Superior temporal gyrus (tissue), 1 donor: ENCODE data around the gene SPON1.
A peak's percentile ranks its signal among the peaks of the same experiment; 100 is the strongest.
"Not testable (repeated sequence)": the region's sequence is repeated elsewhere in the genome, so short reads cannot be mapped to it uniquely, and the experiment has no call there.

Source experiments
- DNase-seq: peaks from one replicate; pipeline ENCODE4 v3.0.0-alpha.2; 2016; ENCODE audit errors: extremely low spot score

The SPON1 gene

GRCh38 chr11:13962562-13963168, at the start of gene SPON1:
SPON1 (plus strand) TSS chr11:13962723; CDS start chr11:13962905, 182 bp downstream.
- DNase-seq = no peak

GRCh38 chr11:13917264-13917663, 45.3 kb upstream of the SPON1 start:
- DNase-seq = no peak

GRCh38 chr11:13917904-13918303, 44.6 kb upstream of the SPON1 start:
- DNase-seq = no peak

- DNase-seq = no peak
Observed at GRCh38 chr11:13920756-13921155, 41.8 kb upstream of the SPON1 start.

GRCh38 chr11:13921545-13921944, 41.0 kb upstream of the SPON1 start:
- no peak for DNase-seq

- DNase-seq = no peak
Observed at GRCh38 chr11:13923182-13923581, 39.3 kb upstream of the SPON1 start.

- DNase-seq = no peak
Observed at GRCh38 chr11:13923716-13924650, 38.5 kb upstream of the SPON1 start.

GRCh38 chr11:13924801-13925327, 37.7 kb upstream of the SPON1 start:
- DNase-seq = no peak

GRCh38 chr11:13926366-13926765, 36.2 kb upstream of the SPON1 start:
- DNase-seq = not testable (repeated sequence)

GRCh38 chr11:13926981-13927380, 35.5 kb upstream of the SPON1 start:
- no peak for DNase-seq

GRCh38 chr11:13927481-13927880, 35.0 kb upstream of the SPON1 start:
- DNase-seq = peak; percentile 22

- no peak for DNase-seq
Observed at GRCh38 chr11:13928566-13929251, 33.8 kb upstream of the SPON1 start.

- DNase-seq = peak; percentile 34
Observed at GRCh38 chr11:13929395-13929891, 33.1 kb upstream of the SPON1 start.

GRCh38 chr11:13931356-13931755, 31.2 kb upstream of the SPON1 start:
- no peak for DNase-seq

- not testable (repeated sequence) for DNase-seq
Observed at GRCh38 chr11:13937154-13937553, 25.4 kb upstream of the SPON1 start.

- not testable (repeated sequence) for DNase-seq
Observed at GRCh38 chr11:13938829-13939228, 23.7 kb upstream of the SPON1 start.

- DNase-seq = no peak
Observed at GRCh38 chr11:13939961-13940906, 22.3 kb upstream of the SPON1 start.

- no peak for DNase-seq
Observed at GRCh38 chr11:13940907-13941256, 21.6 kb upstream of the SPON1 start.

- no peak for DNase-seq
Observed at GRCh38 chr11:13941775-13942174, 20.7 kb upstream of the SPON1 start.

- DNase-seq = no peak
Observed at GRCh38 chr11:13942378-13942777, 20.1 kb upstream of the SPON1 start.

- DNase-seq = no peak
Observed at GRCh38 chr11:13942971-13943381, 19.5 kb upstream of the SPON1 start.
